Skeletal muscle satellite cell (primary cell): ENCODE data around the gene FEN1.
A peak's percentile ranks its signal among the peaks of the same experiment; 100 is the strongest.

Experiments
- H3K27me3 ChIP-seq: 2 replicates; pipeline ENCODE4 v1.7.0; 2013; ENCODE audit warnings: low read length; ENCODE audit not compliant: control insufficient read depth, insufficient read depth
- H3K36me3 ChIP-seq: 2 replicates; pipeline ENCODE4 v1.7.0; 2013; ENCODE audit warnings: mild to moderate bottlenecking, control low read depth, low read length; ENCODE audit not compliant: insufficient read depth
- H3K4me1 ChIP-seq: 2 replicates; pipeline ENCODE4 v1.7.0; 2013; ENCODE audit warnings: low read length; ENCODE audit not compliant: control insufficient read depth, insufficient read depth
- H3K4me2 ChIP-seq: 2 replicates; pipeline ENCODE4 v1.7.0; 2013; ENCODE audit warnings: mild to moderate bottlenecking, low read length
- H3K4me3 ChIP-seq: 2 replicates; pipeline ENCODE4 v1.7.0; 2013; ENCODE audit warnings: low read length
- H3K9ac ChIP-seq: 2 replicates; pipeline ENCODE4 v1.7.0; 2013; ENCODE audit warnings: mild to moderate bottlenecking, low read depth, low read length, moderate library complexity
- H3K9me3 ChIP-seq: replicated peaks from 2 replicates; pipeline ENCODE4 v1.7.0; 2013; ENCODE audit warnings: mild to moderate bottlenecking, control low read depth, low read length

FEN1 gene

DNA sequence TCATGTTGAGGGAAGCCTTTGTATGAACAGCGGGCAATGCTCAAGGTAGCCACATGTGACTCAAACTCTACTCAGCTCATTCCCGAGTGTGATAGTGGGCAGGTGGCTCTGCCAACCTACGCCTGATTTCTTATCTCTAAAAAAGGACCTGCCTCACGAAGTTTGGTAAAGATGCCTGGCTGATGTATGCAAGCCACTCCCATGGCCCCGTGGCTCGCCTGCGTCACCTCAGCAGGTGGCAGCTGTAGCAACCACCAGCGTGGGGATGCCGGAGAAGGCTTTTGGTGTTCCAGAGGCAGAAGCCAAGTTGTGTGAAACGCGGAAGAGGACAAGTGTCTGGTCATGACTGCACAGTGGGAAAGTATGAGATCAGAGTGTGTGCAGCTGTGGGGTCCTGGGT is 40.8 kb downstream of the FEN1 start:
- Histone ChIP-seq H3K9me3 (no peaks in the 10 kb centered on the region), H3K9ac (no peak overlapping the region), H3K4me2 (no peak overlapping the region), H3K27me3 (no peaks in the 10 kb centered on the region), H3K36me3 (no peaks in the 10 kb centered on the region), H3K4me1 (peaks cover 41% of the 10 kb centered on the region), H3K4me3 (no peak overlapping the region)

DNA sequence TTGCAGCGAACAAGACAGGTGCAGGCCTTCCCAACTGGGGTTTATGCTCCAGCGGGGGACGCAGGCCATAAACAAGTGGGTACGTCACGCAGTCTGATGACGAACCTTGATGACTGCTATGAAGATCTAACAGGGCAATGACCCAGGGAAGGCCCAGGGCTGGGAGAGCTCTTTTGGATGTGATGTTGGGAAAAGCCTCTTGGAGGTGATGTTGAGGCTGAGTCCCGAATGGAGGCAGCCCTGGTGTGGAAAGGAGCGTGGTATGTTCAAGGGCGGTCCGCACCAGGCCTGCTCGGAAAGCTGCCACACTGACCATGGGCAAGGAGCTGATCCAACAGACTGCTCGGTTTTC is 41.2 kb downstream of the FEN1 start:
- Histone ChIP-seq H3K9ac (peak overlapping the region; percentile 28), H3K36me3 (no peaks in the 10 kb centered on the region), H3K4me1 (peaks cover 39% of the 10 kb centered on the region)

GRCh38 chr11:61834278-61835048 is 41.8 kb downstream of the FEN1 start:
- Histone ChIP-seq H3K4me3 (peak overlapping the region; percentile 4), H3K4me1 (peaks cover 33% of the 10 kb centered on the region), H3K36me3 (peaks cover under 1% of the 10 kb centered on the region), H3K4me2 (peak overlapping the region; percentile 51), H3K27me3 (no peaks in the 10 kb centered on the region), H3K9ac (peak overlapping the region; percentile 28), H3K9me3 (no peaks in the 10 kb centered on the region)

More for the DNA sequence above, 41.2 kb downstream of the FEN1 start:
- Histone ChIP-seq H3K4me3 (no peak overlapping the region), H3K27me3 (no peaks in the 10 kb centered on the region), H3K4me2 (peak overlapping the region; percentile 51), H3K9me3 (no peaks in the 10 kb centered on the region)

DNA sequence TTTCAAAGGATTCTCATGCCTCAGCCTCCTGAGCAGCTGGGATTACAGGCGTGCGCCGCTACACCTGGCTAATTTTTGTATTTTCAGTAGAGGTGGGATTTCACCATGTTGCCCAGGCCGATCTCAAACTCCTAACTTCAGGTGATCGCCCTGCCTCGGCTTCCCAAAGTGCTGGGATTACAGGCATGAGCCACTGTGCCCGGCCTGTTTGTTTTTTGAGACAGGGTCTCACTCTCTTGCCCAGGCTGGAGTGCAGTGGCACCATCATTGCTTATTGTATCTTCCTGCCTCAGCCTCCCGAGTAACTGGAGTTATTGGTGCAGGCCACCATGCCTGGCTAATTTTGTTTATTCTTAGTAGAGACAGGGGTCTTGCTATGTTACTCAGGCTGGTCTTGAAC is 43.5 kb downstream of the FEN1 start:
- Histone ChIP-seq H3K4me1 (peaks cover 19% of the 10 kb centered on the region), H3K4me2 (no peak overlapping the region), H3K36me3 (peaks cover 16% of the 10 kb centered on the region)

GRCh38 chr11:61837411-61838005 is 44.8 kb downstream of the FEN1 start:
- Histone ChIP-seq H3K36me3 (peaks cover 28% of the 10 kb centered on the region), H3K9me3 (no peaks in the 10 kb centered on the region), H3K9ac (no peak overlapping the region), H3K4me2 (no peak overlapping the region), H3K27me3 (no peaks in the 10 kb centered on the region), H3K4me3 (no peak overlapping the region), H3K4me1 (peaks cover 19% of the 10 kb centered on the region)

More for the DNA sequence above, 43.5 kb downstream of the FEN1 start:
- no peaks in the 10 kb centered on the region for H3K9me3 ChIP-seq
- no peaks in the 10 kb centered on the region for H3K27me3 ChIP-seq
- H3K4me3 ChIP-seq: no peak overlapping the region
- no peak overlapping the region for H3K9ac ChIP-seq

GRCh38 chr11:61838501-61838900 is 45.8 kb downstream of the FEN1 start:
- peaks cover 18% of the 10 kb centered on the region for H3K4me1 ChIP-seq

DNA sequence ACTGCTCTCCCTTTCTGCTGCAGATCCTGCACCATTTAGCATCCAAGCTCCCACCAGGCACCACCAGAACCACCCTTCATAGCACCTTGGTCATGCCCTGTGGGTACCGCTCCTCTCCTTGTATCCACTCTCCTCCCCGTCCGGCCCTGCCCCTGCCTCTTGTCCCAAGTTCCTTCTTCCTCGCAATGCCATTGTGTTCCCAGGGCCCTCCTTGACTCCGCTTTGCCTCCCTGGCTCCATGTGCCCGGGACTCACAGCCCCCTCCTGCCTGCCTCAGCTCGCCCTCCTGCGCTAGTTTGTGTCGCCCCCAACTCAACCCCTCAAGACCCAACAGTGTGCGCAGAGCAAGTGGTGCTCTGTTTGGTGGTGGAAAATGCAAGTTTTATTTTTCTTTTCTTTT is 46.2 kb downstream of the FEN1 start:
- peaks cover 38% of the 10 kb centered on the region for H3K36me3 ChIP-seq
- H3K9ac ChIP-seq: no peak overlapping the region
- H3K4me1 ChIP-seq: peaks cover 14% of the 10 kb centered on the region
- H3K4me3 ChIP-seq: no peak overlapping the region
- H3K27me3 ChIP-seq: no peaks in the 10 kb centered on the region
- no peak overlapping the region for H3K4me2 ChIP-seq
- no peaks in the 10 kb centered on the region for H3K9me3 ChIP-seq

More at GRCh38 chr11:61838501-61838900, 45.8 kb downstream of the FEN1 start:
- H3K9ac ChIP-seq: no peak overlapping the region
- no peaks in the 10 kb centered on the region for H3K9me3 ChIP-seq
- no peak overlapping the region for H3K4me2 ChIP-seq
- H3K36me3 ChIP-seq: peaks cover 38% of the 10 kb centered on the region
- H3K27me3 ChIP-seq: no peaks in the 10 kb centered on the region
- no peak overlapping the region for H3K4me3 ChIP-seq

DNA sequence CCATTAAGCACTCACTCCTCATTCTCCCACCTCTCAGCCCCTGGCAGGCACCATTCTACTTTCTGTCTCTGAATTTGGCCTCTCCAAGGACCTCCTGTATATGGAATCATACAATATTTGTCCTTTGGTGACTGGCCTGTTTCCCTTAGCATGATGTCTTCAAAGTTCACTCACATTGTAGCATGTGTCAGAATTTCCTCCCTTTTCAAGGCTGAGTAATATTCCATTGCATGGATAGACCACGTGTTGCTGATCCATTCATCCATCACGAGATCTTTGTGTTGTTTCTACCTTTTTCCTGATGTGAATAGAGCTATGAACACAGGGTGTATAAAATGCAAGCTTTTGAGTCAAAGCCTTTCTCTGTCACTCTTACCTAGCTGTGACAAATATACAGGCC is 47.0 kb downstream of the FEN1 start:
- Histone ChIP-seq H3K36me3 (peaks cover 38% of the 10 kb centered on the region), H3K4me2 (no peak overlapping the region), H3K9ac (no peak overlapping the region), H3K4me1 (peaks cover 6% of the 10 kb centered on the region), H3K4me3 (no peak overlapping the region), H3K27me3 (no peaks in the 10 kb centered on the region), H3K9me3 (no peaks in the 10 kb centered on the region)

DNA sequence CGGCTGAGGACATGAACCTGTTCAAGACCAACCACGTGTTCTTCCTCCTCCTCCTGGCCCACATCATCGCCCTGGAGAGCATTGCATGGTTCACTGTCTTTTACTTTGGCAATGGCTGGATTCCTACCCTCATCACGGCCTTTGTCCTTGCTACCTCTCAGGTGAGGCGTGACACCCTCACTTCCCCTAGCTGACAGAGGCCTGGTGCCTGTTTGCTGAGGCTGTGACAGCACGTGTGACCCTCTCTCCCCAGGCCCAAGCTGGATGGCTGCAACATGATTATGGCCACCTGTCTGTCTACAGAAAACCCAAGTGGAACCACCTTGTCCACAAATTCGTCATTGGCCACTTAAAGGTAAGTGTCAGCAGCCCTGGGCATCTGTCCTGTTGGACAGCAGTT is 47.7 kb downstream of the FEN1 start:
- H3K4me1 ChIP-seq: no peaks in the 10 kb centered on the region
- H3K4me3 ChIP-seq: no peak overlapping the region
- no peaks in the 10 kb centered on the region for H3K9me3 ChIP-seq
- peaks cover 38% of the 10 kb centered on the region for H3K36me3 ChIP-seq
- H3K9ac ChIP-seq: no peak overlapping the region
- H3K4me2 ChIP-seq: no peak overlapping the region
- H3K27me3 ChIP-seq: no peaks in the 10 kb centered on the region

- H3K4me2 ChIP-seq: no peak overlapping the region
- no peaks in the 10 kb centered on the region for H3K4me1 ChIP-seq
- no peak overlapping the region for H3K4me3 ChIP-seq
- H3K9me3 ChIP-seq: no peaks in the 10 kb centered on the region
- no peaks in the 10 kb centered on the region for H3K27me3 ChIP-seq
- no peak overlapping the region for H3K9ac ChIP-seq
- peaks cover 38% of the 10 kb centered on the region for H3K36me3 ChIP-seq
Measured at GRCh38 chr11:61841636-61842527, 49.2 kb downstream of the FEN1 start.

- no peaks in the 10 kb centered on the region for H3K9me3 ChIP-seq
- H3K4me3 ChIP-seq: no peak overlapping the region
- H3K36me3 ChIP-seq: peaks cover 38% of the 10 kb centered on the region
- H3K4me2 ChIP-seq: no peak overlapping the region
- no peak overlapping the region for H3K9ac ChIP-seq
- no peaks in the 10 kb centered on the region for H3K4me1 ChIP-seq
- no peaks in the 10 kb centered on the region for H3K27me3 ChIP-seq
Measured at GRCh38 chr11:61842528-61842820, 49.8 kb downstream of the FEN1 start.
